Activated CD4-positive, alpha-beta T cell treated with anti-CD3 and anti-CD28 coated beads for 36 hours (primary cell): ENCODE measurements around the gene HDAC1. TPM values are rescaled to one million over a fixed set of nuclear protein-coding genes. Genes with fewer than 3 reads are reported as not detected.
"Not testable (repeated sequence)": the region's sequence is repeated elsewhere in the genome, so short reads cannot be mapped to it uniquely, and the experiment has no call there.

Experiments
- ATAC-seq: fragments of 200-7000 bp; cut with Tn5 transposase; one replicate; pipeline ENCODE4 v1.10.0; 2021; ENCODE audit warnings: mild to moderate bottlenecking, moderate library complexity
- CTCF ChIA-PET: fragments of 350-600 bp; sonication (Branson Sonifier 250); formaldehyde crosslinking; loops from one replicate; lab custom pipeline; 2021; ENCODE audit warnings: antibody characterized with exemption; lab: Charles Lee
- POLR2A ChIA-PET: fragments of 350-600 bp; sonication (Branson Sonifier 250); formaldehyde crosslinking; loops from one replicate; lab custom pipeline; 2021; ENCODE audit warnings: antibody characterized with exemption, inconsistent platforms; lab: Charles Lee
- DNase-seq: peaks from one replicate; pipeline ENCODE4 v3.0.0-alpha.2; 2020
- H3K27ac Mint-ChIP-seq: one replicate; pipeline ENCODE4 v1.8.0; 2021; ENCODE audit warnings: mixed read lengths
- H3K27me3 Mint-ChIP-seq: one replicate; pipeline ENCODE4 v1.8.0; 2021; ENCODE audit warnings: mixed read lengths
- H3K36me3 Mint-ChIP-seq: one replicate; pipeline ENCODE4 v1.8.0; 2021; ENCODE audit warnings: low read depth, mixed read lengths
- H3K4me1 Mint-ChIP-seq: one replicate; pipeline ENCODE4 v1.8.0; 2021; ENCODE audit warnings: mixed read lengths
- H3K4me3 Mint-ChIP-seq: one replicate; pipeline ENCODE4 v1.8.0; 2021; ENCODE audit warnings: mild to moderate bottlenecking, moderate library complexity, mixed read lengths
- H3K9me3 Mint-ChIP-seq: one replicate; pipeline ENCODE4 v1.8.0; 2021; ENCODE audit warnings: low read depth, mixed read lengths
- intact Hi-C, 2 experiments: fragments of 100-400 bp; cut with DNase I in 1 of 2; cut with micrococcal nuclease in 1 of 2; formaldehyde crosslinking; loops; one replicate each; pipeline versions ENCODE4 v1.14.2 to v1.15.1; 2022 to 2024; cut with DNase I, micrococcal nuclease
- total RNA-seq, 2 experiments: library from RNA; stranded (reverse); gene quantifications; one replicate each; pipeline ENCODE4 v1.2.3, GENCODE V29; 2021

The HDAC1 gene
- total RNA-seq, 2 experiments from 2014 or later = 132 to 146 TPM

- intact Hi-C loops = loop anchor here (1.0 to 10.0 kb wide), 4 partner anchors 9 to 542 kb away; no protein-coding TSS in a partner anchor
- DNase-seq (peak; percentile 55), ATAC-seq (peak; percentile 6)
- ChIA-PET CTCF (interaction anchor here (0.7 to 1.3 kb wide), 5 partner anchors 13 to 143 kb away, joined by 3 to 6 read pairs (median 3); partner anchors contain the start of gene MARCKSL1), POLR2A (interaction anchor here (0.6 to 1.6 kb wide), 4 partner anchors 9 to 190 kb away, joined by 3 to 5 read pairs (median 4); partner anchors contain the start of genes HDAC1 and MARCKSL1)
- H3K4me1 Mint-ChIP-seq = peaks cover 48% of the 10 kb centered on the region
- H3K27me3 Mint-ChIP-seq = no peaks in the 10 kb centered on the region
- H3K9me3 Mint-ChIP-seq = no peaks in the 10 kb centered on the region
- peaks cover 62% of the 10 kb centered on the region for H3K36me3 Mint-ChIP-seq
- peak overlapping the region; percentile 91 for H3K4me3 Mint-ChIP-seq
- H3K27ac Mint-ChIP-seq = peak overlapping the region; percentile 87
Observed at GRCh38 chr1:32255072-32256071, 36.5 kb upstream of the HDAC1 start.

- ATAC-seq (peak; percentile 22), DNase-seq (no peak)
- peak overlapping the region; percentile 75 for H3K4me3 Mint-ChIP-seq
- H3K9me3 Mint-ChIP-seq = no peaks in the 10 kb centered on the region
- ChIA-PET POLR2A (no interaction called here), CTCF (interaction anchor here (0.6 to 4.5 kb wide), 4 partner anchors 8 to 235 kb away, joined by 3 to 45 read pairs (median 4); partner anchors contain the start of genes FAM167B, IQCC and LCK)
- intact Hi-C loops = loop anchor here (1.0 to 10.0 kb wide), 4 partner anchors 8 to 541 kb away; no protein-coding TSS in a partner anchor
- H3K27ac Mint-ChIP-seq = peak overlapping the region; percentile 98
- H3K4me1 Mint-ChIP-seq = peaks cover 46% of the 10 kb centered on the region
- H3K27me3 Mint-ChIP-seq = no peaks in the 10 kb centered on the region
- peaks cover 58% of the 10 kb centered on the region for H3K36me3 Mint-ChIP-seq
Observed at GRCh38 chr1:32256473-32257226, 35.2 kb upstream of the HDAC1 start.

DNA sequence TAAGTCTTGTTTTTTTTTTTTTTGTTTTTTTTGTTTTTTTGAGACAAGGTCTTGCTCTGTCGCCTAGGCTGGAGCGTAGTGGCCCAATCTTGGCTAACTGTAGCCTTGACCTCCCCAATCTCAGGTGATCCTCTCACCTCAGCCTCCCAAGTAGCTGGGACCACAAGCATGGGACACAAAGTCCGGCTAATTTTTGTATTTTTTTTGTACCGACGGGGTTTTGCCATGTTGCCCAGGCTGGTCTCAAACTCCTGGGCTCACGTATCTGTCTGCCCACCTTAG, 34.7 kb upstream of the HDAC1 start:
- no peaks in the 10 kb centered on the region for H3K9me3 Mint-ChIP-seq
- H3K4me3 Mint-ChIP-seq = peak overlapping the region; percentile 75
- ATAC-seq = no peak
- H3K27ac Mint-ChIP-seq = peak overlapping the region; percentile 98
- ChIA-PET POLR2A (no interaction called here), CTCF (interaction anchor here (0.6 to 4.5 kb wide), 4 partner anchors 9 to 236 kb away, joined by 3 to 45 read pairs (median 4); partner anchors contain the start of genes FAM167B, IQCC and LCK)
- H3K36me3 Mint-ChIP-seq = peaks cover 53% of the 10 kb centered on the region
- no peaks in the 10 kb centered on the region for H3K27me3 Mint-ChIP-seq
- intact Hi-C loops = loop anchor here in 1 of 2 experiments (5.0 to 10.0 kb wide), 2 partner anchors 368 to 540 kb away; no protein-coding TSS in a partner anchor
- peaks cover 46% of the 10 kb centered on the region for H3K4me1 Mint-ChIP-seq
- no peak for DNase-seq

GRCh38 chr1:32263236-32263593, 28.7 kb upstream of the HDAC1 start:
- H3K27ac Mint-ChIP-seq = peak overlapping the region; percentile 90
- H3K27me3 Mint-ChIP-seq, H3K9me3 Mint-ChIP-seq, DNase-seq, H3K4me3 Mint-ChIP-seq, ATAC-seq: not testable (repeated sequence)
- intact Hi-C loops = loop anchor here in 1 of 2 experiments (10.0 kb wide), 1 partner anchor 328 kb away; the partner anchor contains the start of gene PTP4A2
- H3K36me3 Mint-ChIP-seq = peaks cover 33% of the 10 kb centered on the region
- H3K4me1 Mint-ChIP-seq = peaks cover 52% of the 10 kb centered on the region
- ChIA-PET CTCF (interaction anchor here (2.5 kb wide), 1 partner anchor 15 kb away, joined by 9 read pairs; no protein-coding TSS in a partner anchor), POLR2A (interaction anchor here (1.1 kb wide), 1 partner anchor 13 kb away, joined by 3 read pairs; no protein-coding TSS in a partner anchor)

DNA sequence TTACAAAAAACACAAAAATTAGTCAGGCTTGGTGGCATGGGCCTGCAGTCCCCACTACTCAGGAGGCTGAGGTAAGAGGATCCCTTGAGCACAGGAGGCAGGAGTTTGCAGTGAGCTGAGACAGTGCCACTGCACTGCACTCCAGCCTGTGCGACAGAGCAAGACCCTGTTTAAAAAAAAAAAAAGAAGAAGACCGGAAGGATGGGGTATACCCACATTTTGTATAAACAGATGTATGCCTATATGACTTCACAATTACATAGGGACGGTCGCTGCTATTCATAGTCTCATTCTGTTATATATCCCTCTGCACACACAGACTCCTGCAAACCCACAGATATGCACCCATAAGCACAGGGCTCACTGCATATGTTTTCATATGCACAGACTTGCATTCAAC, 28.1 kb upstream of the HDAC1 start:
- POLR2A ChIA-PET = no interaction called here
- ATAC-seq = peak; percentile 69
- peak overlapping the region; percentile 90 for H3K27ac Mint-ChIP-seq
- H3K27me3 Mint-ChIP-seq = no peaks in the 10 kb centered on the region
- peak; percentile 47 for DNase-seq
- no peaks in the 10 kb centered on the region for H3K9me3 Mint-ChIP-seq
- CTCF ChIA-PET = no interaction called here
- intact Hi-C loops = loop anchor here in 1 of 2 experiments (1.0 to 10.0 kb wide), 2 partner anchors 7 to 329 kb away; partner anchors contain the start of gene PTP4A2
- peaks cover 32% of the 10 kb centered on the region for H3K36me3 Mint-ChIP-seq
- no peak overlapping the region for H3K4me3 Mint-ChIP-seq
- peaks cover 51% of the 10 kb centered on the region for H3K4me1 Mint-ChIP-seq

DNA sequence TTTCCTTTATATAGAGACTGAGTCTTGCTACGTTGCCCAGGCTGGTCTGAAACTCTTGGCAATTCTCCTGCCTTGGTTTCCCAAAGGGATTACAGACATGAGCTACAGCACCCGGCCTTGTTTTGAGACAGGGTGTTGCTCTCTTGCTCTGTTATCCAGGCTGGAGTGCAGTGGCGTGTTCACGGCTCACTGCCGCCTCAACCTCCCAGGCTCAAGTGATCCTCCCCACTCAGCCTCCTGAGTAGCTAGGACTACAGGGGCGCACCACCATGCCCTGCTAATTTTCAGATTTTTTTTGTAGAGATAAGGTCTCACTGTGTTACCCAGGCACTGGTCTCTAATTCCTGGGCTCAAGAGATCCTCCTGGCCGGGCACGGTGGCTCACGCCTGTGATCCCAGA, 26.0 kb upstream of the HDAC1 start:
- Mint-ChIP-seq H3K36me3 (peaks cover 27% of the 10 kb centered on the region), H3K9me3 (no peaks in the 10 kb centered on the region), H3K4me3 (no peak overlapping the region), H3K27ac (peak overlapping the region; percentile 77), H3K27me3 (no peaks in the 10 kb centered on the region), H3K4me1 (peaks cover 48% of the 10 kb centered on the region)
- ChIA-PET CTCF (interaction anchor here (0.7 to 1.8 kb wide), 3 partner anchors 15 to 23 kb away, joined by 3 to 4 read pairs (median 3); no protein-coding TSS in a partner anchor), POLR2A (interaction anchor here (0.6 to 1.4 kb wide), 3 partner anchors 12 to 89 kb away, joined by 5 to 6 read pairs (median 6); no protein-coding TSS in a partner anchor)
- intact Hi-C loops = loop anchor here in 1 of 2 experiments (10.0 kb wide), 1 partner anchor 331 kb away; the partner anchor contains the start of gene PTP4A2
- ATAC-seq (no peak), DNase-seq (no peak)

DNA sequence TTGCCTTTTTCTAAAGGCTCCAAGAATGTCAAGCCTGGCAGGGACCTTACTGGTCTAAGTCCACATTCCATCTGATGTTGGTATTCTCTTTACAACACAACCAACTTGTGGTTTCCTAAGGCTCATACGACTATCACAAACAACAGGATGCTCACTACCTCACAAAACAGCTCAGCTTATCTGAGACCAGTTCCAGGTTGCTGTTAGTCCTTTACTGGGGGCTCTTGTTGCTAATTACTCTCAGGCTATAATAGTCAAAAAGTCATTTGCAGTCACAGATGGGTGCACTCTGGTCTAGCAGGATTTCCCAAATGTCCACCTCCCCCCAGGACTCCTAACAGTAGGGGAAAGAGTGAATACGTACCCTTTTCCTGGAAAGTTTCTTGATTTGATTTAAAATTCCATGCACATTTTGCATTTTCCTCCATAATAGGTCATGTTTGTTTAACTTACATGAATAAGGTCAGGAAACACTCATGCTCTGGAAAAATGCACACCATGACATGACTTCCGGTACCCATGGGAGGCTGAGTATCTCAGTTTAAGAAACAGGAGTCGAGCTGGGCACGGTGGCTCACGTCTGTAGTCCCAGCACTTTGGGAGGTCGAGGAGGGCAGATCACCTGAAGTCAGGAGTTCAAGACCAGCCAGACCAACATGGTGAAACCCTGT, 24.8 kb upstream of the HDAC1 start:
- Mint-ChIP-seq H3K27me3 (no peaks in the 10 kb centered on the region), H3K36me3 (peaks cover 34% of the 10 kb centered on the region), H3K4me3 (peak overlapping the region; percentile 36), H3K9me3 (no peaks in the 10 kb centered on the region), H3K4me1 (peaks cover 60% of the 10 kb centered on the region), H3K27ac (peak overlapping the region; percentile 97)
- POLR2A ChIA-PET = no interaction called here
- CTCF ChIA-PET = no interaction called here
- peak; percentile 40 for ATAC-seq
- peak; percentile 49 for DNase-seq
- intact Hi-C loops = loop anchor here in 1 of 2 experiments (10.0 kb wide), 1 partner anchor 332 kb away; the partner anchor contains the start of gene PTP4A2

DNA sequence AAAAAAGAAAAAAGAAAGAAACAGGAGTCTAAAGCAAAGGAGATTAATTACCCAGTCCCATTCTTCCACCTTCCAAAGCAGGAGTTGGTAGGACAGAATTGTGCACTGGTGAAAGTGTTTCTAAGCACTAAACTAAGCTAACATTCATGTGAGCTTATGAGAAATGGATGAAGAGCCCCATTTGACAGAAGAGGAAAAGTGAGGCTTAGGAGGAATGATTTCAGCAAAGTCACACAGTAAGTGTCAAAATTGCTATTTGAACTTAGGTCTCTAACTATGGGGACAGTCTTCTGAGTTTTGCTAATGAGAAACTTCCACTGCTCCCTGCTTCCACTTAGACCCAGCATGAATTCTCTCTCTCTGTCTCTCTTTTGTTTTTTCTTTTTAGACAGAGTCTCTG, 22.1 kb upstream of the HDAC1 start:
- POLR2A ChIA-PET = interaction anchor here (1.1 kb wide), 1 partner anchor 43 kb away, joined by 11 read pairs; no protein-coding TSS in a partner anchor
- peaks cover 67% of the 10 kb centered on the region for H3K4me1 Mint-ChIP-seq

GRCh38 chr1:32272557-32273390, 19.1 kb upstream of the HDAC1 start:
- ATAC-seq = peak; percentile 21
- peak; percentile 51 for DNase-seq
- H3K27me3 Mint-ChIP-seq = no peaks in the 10 kb centered on the region
- peak overlapping the region; percentile 94 for H3K27ac Mint-ChIP-seq
- ChIA-PET POLR2A (interaction anchor here (1.0 to 1.6 kb wide), 2 partner anchors 32 to 72 kb away, joined by 3 to 4 read pairs; no protein-coding TSS in a partner anchor), CTCF (interaction anchor here (0.7 kb wide), 1 partner anchor 80 kb away, joined by 4 read pairs; no protein-coding TSS in a partner anchor)
- intact Hi-C loops = loop anchor here (1.0 to 5.0 kb wide), 6 partner anchors 16 to 1525 kb away; partner anchors contain the start of genes EIF3I (in 2 of the 2) and TMEM234 (in 2 of the 2)
- no peaks in the 10 kb centered on the region for H3K9me3 Mint-ChIP-seq
- peaks cover 50% of the 10 kb centered on the region for H3K36me3 Mint-ChIP-seq
- H3K4me1 Mint-ChIP-seq = peaks cover 58% of the 10 kb centered on the region
- peak overlapping the region; percentile 62 for H3K4me3 Mint-ChIP-seq

More for the DNA sequence above, 22.1 kb upstream of the HDAC1 start:
- Mint-ChIP-seq H3K4me3 (no peak overlapping the region), H3K9me3 (no peaks in the 10 kb centered on the region), H3K27me3 (no peaks in the 10 kb centered on the region), H3K27ac (peak overlapping the region; percentile 9), H3K36me3 (peaks cover 40% of the 10 kb centered on the region)
- intact Hi-C loops = loop anchor here (5.0 to 10.0 kb wide), 3 partner anchors 47 to 1522 kb away; partner anchors contain the start of genes EIF3I (in 1 of the 2), PTP4A2 (in 1 of the 2) and TMEM234 (in 1 of the 2)
- no peak for ATAC-seq
- CTCF ChIA-PET = interaction anchor here (0.6 to 0.7 kb wide), 2 partner anchors 16 to 50 kb away, joined by 3 to 4 read pairs; no protein-coding TSS in a partner anchor
- no peak for DNase-seq
